ENCODE data around the gene MLEC.

DNA sequence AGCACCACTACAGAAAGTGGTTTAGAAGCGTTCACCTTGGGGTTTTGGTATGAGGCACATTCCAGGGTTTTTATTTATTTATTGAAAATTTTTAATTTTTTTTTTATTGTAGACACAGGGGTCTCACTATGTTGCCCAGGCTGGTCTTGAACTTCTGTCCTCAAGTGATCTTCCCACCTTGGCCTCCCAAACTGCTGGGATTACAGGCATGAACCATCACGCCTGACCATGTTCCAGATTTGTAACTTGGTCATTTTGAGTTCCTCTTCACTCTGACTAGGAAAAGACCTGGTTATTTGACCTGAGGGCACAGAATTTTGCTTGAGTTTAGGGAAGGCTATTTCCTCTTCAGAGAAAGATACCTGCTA, 3.1 kb downstream of the MLEC start:
- TF ChIP-seq EZH2 (optimal IDR thresholded peaks at IDR 0.05; ENCODE audit: low read depth, low read length) (no peak), EZH2phosphoT487 (IDR thresholded peaks at IDR 0.05; ENCODE audit: low read length) (no peak)
- TF ChIP-seq, protein P1, sequence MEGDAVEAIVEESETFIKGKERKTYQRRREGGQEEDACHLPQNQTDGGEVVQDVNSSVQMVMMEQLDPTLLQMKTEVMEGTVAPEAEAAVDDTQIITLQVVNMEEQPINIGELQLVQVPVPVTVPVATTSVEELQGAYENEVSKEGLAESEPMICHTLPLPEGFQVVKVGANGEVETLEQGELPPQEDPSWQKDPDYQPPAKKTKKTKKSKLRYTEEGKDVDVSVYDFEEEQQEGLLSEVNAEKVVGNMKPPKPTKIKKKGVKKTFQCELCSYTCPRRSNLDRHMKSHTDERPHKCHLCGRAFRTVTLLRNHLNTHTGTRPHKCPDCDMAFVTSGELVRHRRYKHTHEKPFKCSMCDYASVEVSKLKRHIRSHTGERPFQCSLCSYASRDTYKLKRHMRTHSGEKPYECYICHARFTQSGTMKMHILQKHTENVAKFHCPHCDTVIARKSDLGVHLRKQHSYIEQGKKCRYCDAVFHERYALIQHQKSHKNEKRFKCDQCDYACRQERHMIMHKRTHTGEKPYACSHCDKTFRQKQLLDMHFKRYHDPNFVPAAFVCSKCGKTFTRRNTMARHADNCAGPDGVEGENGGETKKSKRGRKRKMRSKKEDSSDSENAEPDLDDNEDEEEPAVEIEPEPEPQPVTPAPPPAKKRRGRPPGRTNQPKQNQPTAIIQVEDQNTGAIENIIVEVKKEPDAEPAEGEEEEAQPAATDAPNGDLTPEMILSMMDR (IDR thresholded peaks at IDR 0.05; ENCODE audit: low read length) = no peak
